Esophagus squamous epithelium (tissue), 4 donors: Measurements from ENCODE around the gene CIRBP.

Experiments
- POLR2A ChIP-seq, 4 donors: fragments of 450-650 bp; IDR thresholded peaks; one replicate each; pipeline ENCODE4 v1.6.1; 2017; ENCODE audit warnings: antibody characterized with exemption in 4 of 4, mild to moderate bottlenecking in 4 of 4, moderate library complexity in 3 of 4
- TF ChIP-seq, protein P1 (sequence below), 6 experiments: fragments of 450-650 bp in 4 of 6; fragments of 200-600 bp in 2 of 6; sonication (generic) in 2 of 6; IDR thresholded peaks; one replicate each; pipeline ENCODE4 v1.5.1; 2016 to 2019; ENCODE audit warnings: antibody characterized with exemption in 6 of 6, mild to moderate bottlenecking in 4 of 6, moderate library complexity in 4 of 6

DNA sequence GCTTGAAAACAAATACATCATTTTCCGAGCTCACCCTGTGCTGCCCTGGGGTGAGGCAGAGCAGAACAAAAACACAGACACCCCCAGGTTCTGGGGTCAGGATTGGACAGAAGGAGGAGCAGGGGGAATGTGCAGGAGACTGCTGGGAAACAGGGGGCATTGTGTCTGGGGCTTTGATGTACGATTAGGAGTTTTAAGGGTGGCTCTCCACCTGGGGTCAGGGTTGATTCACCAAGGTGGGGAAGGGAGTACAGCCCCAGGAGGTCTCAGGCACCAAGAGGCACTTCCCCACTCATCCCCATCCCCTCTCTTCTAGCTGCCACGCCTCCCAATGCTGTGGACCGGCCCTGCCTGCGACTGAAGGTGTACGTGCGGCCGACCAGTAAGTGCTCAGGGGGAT, 29.1 kb downstream of the CIRBP start:
- no peak for TF ChIP-seq POLR2A (IDR thresholded peaks at IDR 0.05)
- TF ChIP-seq, protein P1, sequence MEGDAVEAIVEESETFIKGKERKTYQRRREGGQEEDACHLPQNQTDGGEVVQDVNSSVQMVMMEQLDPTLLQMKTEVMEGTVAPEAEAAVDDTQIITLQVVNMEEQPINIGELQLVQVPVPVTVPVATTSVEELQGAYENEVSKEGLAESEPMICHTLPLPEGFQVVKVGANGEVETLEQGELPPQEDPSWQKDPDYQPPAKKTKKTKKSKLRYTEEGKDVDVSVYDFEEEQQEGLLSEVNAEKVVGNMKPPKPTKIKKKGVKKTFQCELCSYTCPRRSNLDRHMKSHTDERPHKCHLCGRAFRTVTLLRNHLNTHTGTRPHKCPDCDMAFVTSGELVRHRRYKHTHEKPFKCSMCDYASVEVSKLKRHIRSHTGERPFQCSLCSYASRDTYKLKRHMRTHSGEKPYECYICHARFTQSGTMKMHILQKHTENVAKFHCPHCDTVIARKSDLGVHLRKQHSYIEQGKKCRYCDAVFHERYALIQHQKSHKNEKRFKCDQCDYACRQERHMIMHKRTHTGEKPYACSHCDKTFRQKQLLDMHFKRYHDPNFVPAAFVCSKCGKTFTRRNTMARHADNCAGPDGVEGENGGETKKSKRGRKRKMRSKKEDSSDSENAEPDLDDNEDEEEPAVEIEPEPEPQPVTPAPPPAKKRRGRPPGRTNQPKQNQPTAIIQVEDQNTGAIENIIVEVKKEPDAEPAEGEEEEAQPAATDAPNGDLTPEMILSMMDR (IDR thresholded peaks at IDR 0.05), result no peak
